ENCODE measurements around the gene LILRA1.
"Not testable (repeated sequence)": the region's sequence is repeated elsewhere in the genome, so short reads cannot be mapped to it uniquely, and the experiment has no call there.

The LILRA1 gene

GRCh38 chr19:54626757-54627156, 33.3 kb downstream of the LILRA1 start:
- H3K4me3 ChIP-seq (ENCODE audit: low read depth, low read length): no peak overlapping the region
- TF ChIP-seq CTCF (IDR thresholded peaks at IDR 0.05; ENCODE audit: insufficient read depth, low read depth, low read length, missing control alignments): no peak
- DNase-seq (ENCODE audit: low read depth): no peak

GRCh38 chr19:54627912-54628311, 34.5 kb downstream of the LILRA1 start:
- not testable (repeated sequence) for DNase-seq (ENCODE audit: low read depth)

GRCh38 chr19:54630262-54630661, 36.8 kb downstream of the LILRA1 start, which contains the start of gene LILRB1:
Gene LILRB1 (plus strand): TSS chr19:54630484. CDS start chr19:54631074, 590 bp downstream.
- H3K4me3 ChIP-seq (ENCODE audit: low read depth, low read length); DNase-seq (ENCODE audit: low read depth): not testable (repeated sequence)

More at GRCh38 chr19:54627912-54628311, 34.5 kb downstream of the LILRA1 start:
- H3K4me3 ChIP-seq (ENCODE audit: low read depth, low read length): not testable (repeated sequence)

GRCh38 chr19:54630782-54631181, 37.4 kb downstream of the LILRA1 start:
- no peak overlapping the region for H3K4me3 ChIP-seq (ENCODE audit: low read depth, low read length)
- no peak for DNase-seq (ENCODE audit: low read depth)
- no peak for TF ChIP-seq CTCF (IDR thresholded peaks at IDR 0.05; ENCODE audit: insufficient read depth, low read depth, low read length, missing control alignments)

- not testable (repeated sequence) for H3K4me3 ChIP-seq (ENCODE audit: low read depth, low read length); DNase-seq (ENCODE audit: low read depth)
These were observed 38.3 kb downstream of the LILRA1 start for GRCh38 chr19:54631489-54632337.

GRCh38 chr19:54632517-54632916, 39.1 kb downstream of the LILRA1 start:
- H3K4me3 ChIP-seq (ENCODE audit: low read depth, low read length); DNase-seq (ENCODE audit: low read depth): not testable (repeated sequence)

- no peak overlapping the region for H3K4me3 ChIP-seq (ENCODE audit: low read depth, low read length)
- DNase-seq (ENCODE audit: low read depth): no peak
- no peak for TF ChIP-seq CTCF (IDR thresholded peaks at IDR 0.05; ENCODE audit: insufficient read depth, low read depth, low read length, missing control alignments)
These were observed 40.0 kb downstream of the LILRA1 start for GRCh38 chr19:54633401-54633800.

- DNase-seq (ENCODE audit: low read depth); H3K4me3 ChIP-seq (ENCODE audit: low read depth, low read length): not testable (repeated sequence)
These were observed 42.6 kb downstream of the LILRA1 start for GRCh38 chr19:54636081-54636480.

- no peak for TF ChIP-seq CTCF (IDR thresholded peaks at IDR 0.05; ENCODE audit: insufficient read depth, low read depth, low read length, missing control alignments)
- DNase-seq (ENCODE audit: low read depth): no peak
- H3K4me3 ChIP-seq (ENCODE audit: low read depth, low read length): no peak overlapping the region
These were observed 45.3 kb downstream of the LILRA1 start for GRCh38 chr19:54638683-54639082.

GRCh38 chr19:54642953-54643352, 49.5 kb downstream of the LILRA1 start:
- not testable (repeated sequence) for DNase-seq (ENCODE audit: low read depth); H3K4me3 ChIP-seq (ENCODE audit: low read depth, low read length)

GRCh38 chr19:54643583-54643982, 50.2 kb downstream of the LILRA1 start:
- H3K4me3 ChIP-seq (ENCODE audit: low read depth, low read length); DNase-seq (ENCODE audit: low read depth): not testable (repeated sequence)
